Measurements from ENCODE around the gene BACE2. TPM values are rescaled to one million over a fixed set of nuclear protein-coding genes. Genes with fewer than 3 reads are reported as not detected.

The BACE2 gene
- total RNA-seq, 2 donors from 2014 or later, result 9.1 to 16.7 TPM

DNA sequence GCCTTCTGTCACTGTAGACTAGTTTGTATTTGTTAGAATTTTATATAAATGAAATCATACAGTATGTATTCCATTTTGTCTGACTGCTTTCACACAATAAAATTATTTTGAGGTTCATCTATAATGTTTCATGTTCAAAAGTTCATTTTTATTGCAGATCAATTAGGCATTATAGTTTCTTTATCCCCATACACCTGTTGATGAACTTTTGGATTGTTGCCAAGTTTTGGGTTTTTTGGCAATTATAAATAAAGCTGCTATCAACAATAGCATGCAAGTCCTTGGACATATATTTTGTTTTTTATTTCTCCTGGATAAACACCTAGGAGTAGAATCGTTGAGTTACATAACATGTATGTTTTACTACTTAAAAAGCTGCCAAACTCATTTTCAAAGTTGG is 101.6 kb downstream of the BACE2 start:
- no peak for DNase-seq
- Histone ChIP-seq H3K9me3 (ENCODE audit: control insufficient read depth, low read length) (peaks cover 28% of the 10 kb centered on the region), H3K27ac (ENCODE audit: low read depth, low read length) (no peak overlapping the region), H3K4me3 (ENCODE audit: low read length) (no peak overlapping the region), H3K36me3 (ENCODE audit: control insufficient read depth, insufficient read depth, low read length) (no peaks in the 10 kb centered on the region), H3K27me3 (ENCODE audit: control insufficient read depth, insufficient read depth, low read length, poor library complexity, severe bottlenecking) (no peaks in the 10 kb centered on the region), H3K4me1 (ENCODE audit: control insufficient read depth, insufficient read depth, low read length) (no peaks in the 10 kb centered on the region), H3K9ac (ENCODE audit: extremely low read depth, low read length, poor library complexity, severe bottlenecking) (no peak overlapping the region)
- WGBS, 2 experiments (ENCODE audit: insufficient coverage in 1 of 2, insufficient read length in 1 of 2), result 73% methylated on average over 1 of the region's 1 CpG; no CpG with 5 or more reads in 1 of the 2 experiments
- peaks cover 9% of the 10 kb centered on the region for H3K36me3 Mint-ChIP-seq (ENCODE audit: low read depth)
- no peak overlapping the region for H3K4me3 Mint-ChIP-seq
- H3K27me3 Mint-ChIP-seq (ENCODE audit: insufficient read depth), result no peaks in the 10 kb centered on the region
- no peak for TF ChIP-seq CTCF (conservative IDR thresholded peaks at IDR 0.05)
- H3K27ac Mint-ChIP-seq, result no peak overlapping the region
- peaks cover 33% of the 10 kb centered on the region for H3K9me3 Mint-ChIP-seq
- no peaks in the 10 kb centered on the region for H3K4me1 Mint-ChIP-seq

DNA sequence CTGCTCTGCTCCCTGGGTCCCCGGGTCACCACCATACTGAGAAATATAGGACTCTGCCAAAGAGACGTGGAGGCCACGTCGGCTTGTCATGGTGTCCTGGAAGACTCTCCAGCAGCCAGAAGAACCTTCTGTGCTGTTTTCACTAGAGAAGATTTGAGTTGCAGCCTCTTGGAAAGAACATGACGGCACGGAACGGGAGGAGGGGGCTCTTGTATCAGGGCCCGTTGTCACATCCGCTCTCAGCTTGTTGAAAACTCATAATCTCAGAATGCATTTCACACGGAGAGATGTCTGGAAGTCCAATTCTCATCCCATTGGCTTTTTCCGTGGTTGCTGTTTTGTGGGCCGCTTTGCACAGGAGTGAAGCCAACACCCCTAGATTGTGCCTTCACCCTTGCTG is 109.2 kb downstream of the BACE2 start:
- Histone ChIP-seq H3K27ac (ENCODE audit: low read depth, low read length) (no peak overlapping the region), H3K4me1 (ENCODE audit: control insufficient read depth, insufficient read depth, low read length) (no peaks in the 10 kb centered on the region), H3K9me3 (ENCODE audit: control insufficient read depth, low read length) (peaks cover 17% of the 10 kb centered on the region), H3K9ac (ENCODE audit: extremely low read depth, low read length, poor library complexity, severe bottlenecking) (no peak overlapping the region), H3K36me3 (ENCODE audit: control insufficient read depth, insufficient read depth, low read length) (no peaks in the 10 kb centered on the region), H3K27me3 (ENCODE audit: control insufficient read depth, insufficient read depth, low read length, poor library complexity, severe bottlenecking) (no peaks in the 10 kb centered on the region), H3K4me3 (ENCODE audit: low read length) (no peak overlapping the region)
- H3K36me3 Mint-ChIP-seq (ENCODE audit: low read depth), result peaks cover 14% of the 10 kb centered on the region
- H3K4me3 Mint-ChIP-seq, result no peak overlapping the region
- H3K27ac Mint-ChIP-seq, result no peak overlapping the region
- no peak for TF ChIP-seq CTCF (conservative IDR thresholded peaks at IDR 0.05)
- no peak for DNase-seq
- H3K27me3 Mint-ChIP-seq (ENCODE audit: insufficient read depth), result no peaks in the 10 kb centered on the region
- H3K4me1 Mint-ChIP-seq, result no peaks in the 10 kb centered on the region
- peaks cover 27% of the 10 kb centered on the region for H3K9me3 Mint-ChIP-seq
- WGBS, 2 experiments (ENCODE audit: insufficient coverage in 1 of 2, insufficient read length in 1 of 2), result 86 to 89% methylated on average over 10 to 12 of the region's 12 CpGs

- no peak for TF ChIP-seq CTCF (conservative IDR thresholded peaks at IDR 0.05)
- H3K9ac ChIP-seq (ENCODE audit: extremely low read depth, low read length, poor library complexity, severe bottlenecking), result no peak overlapping the region
- WGBS, 2 experiments (ENCODE audit: insufficient coverage in 1 of 2, insufficient read length in 1 of 2), result 84 to 87% methylated on average over 3 to 4 of the region's 4 CpGs
Measured at GRCh38 chr21:41277846-41278245, 109.9 kb downstream of the BACE2 start.

More at GRCh38 chr21:41277846-41278245, 109.9 kb downstream of the BACE2 start:
- H3K4me1 ChIP-seq (ENCODE audit: control insufficient read depth, insufficient read depth, low read length), result no peaks in the 10 kb centered on the region
- H3K36me3 Mint-ChIP-seq (ENCODE audit: low read depth), result peaks cover 11% of the 10 kb centered on the region
- H3K27ac Mint-ChIP-seq, result no peak overlapping the region
- DNase-seq, result no peak
- H3K27me3 Mint-ChIP-seq (ENCODE audit: insufficient read depth), result no peaks in the 10 kb centered on the region
- H3K27ac ChIP-seq (ENCODE audit: low read depth, low read length), result no peak overlapping the region
- no peak overlapping the region for H3K4me3 Mint-ChIP-seq
- H3K4me1 Mint-ChIP-seq, result no peaks in the 10 kb centered on the region
- no peaks in the 10 kb centered on the region for H3K27me3 ChIP-seq (ENCODE audit: control insufficient read depth, insufficient read depth, low read length, poor library complexity, severe bottlenecking)
- H3K9me3 Mint-ChIP-seq, result peaks cover 20% of the 10 kb centered on the region
- no peak overlapping the region for H3K4me3 ChIP-seq (ENCODE audit: low read length)
- peaks cover 11% of the 10 kb centered on the region for H3K9me3 ChIP-seq (ENCODE audit: control insufficient read depth, low read length)
- no peaks in the 10 kb centered on the region for H3K36me3 ChIP-seq (ENCODE audit: control insufficient read depth, insufficient read depth, low read length)

Data from endodermal cell (in vitro differentiated cells).